Bronchial epithelial cell (primary cell): Measurements from ENCODE around the gene OTULINL. TPM values are rescaled to one million over a fixed set of nuclear protein-coding genes. Genes with fewer than 3 reads are reported as not detected.

Experiments
- DNase-seq: peaks from one replicate; pipeline ENCODE4 v3.0.0-alpha.2; 2010; ENCODE audit warnings: low read depth
- FAIRE-seq: peaks from 2 replicates; lab custom pipeline; 2011; peaks lifted over from hg19 to GRCh38; lab: Jason Lieb, UNC
- H3K27me3 ChIP-seq: 2 replicates; pipeline ENCODE4 v1.5.1; 2011; ENCODE audit warnings: low read length; ENCODE audit not compliant: control insufficient read depth, insufficient read depth
- H3K36me3 ChIP-seq: 2 replicates; pipeline ENCODE4 v1.5.1; 2011; ENCODE audit warnings: low read length; ENCODE audit not compliant: control insufficient read depth, insufficient read depth
- H3K4me3 ChIP-seq: 2 replicates; pipeline ENCODE4 v1.5.1; 2011; ENCODE audit warnings: mild to moderate bottlenecking, low read depth, low read length, control low read depth
- total RNA-seq: library from RNA; depleted of rRNA; stranded (reverse); fragments of >200 nt; gene quantifications from 2 replicates; pipeline ENCODE4 v1.2.1, GENCODE V29; 2014
- TF ChIP-seq, protein P1 (sequence below): IDR thresholded peaks from 2 replicates; pipeline ENCODE4 v1.5.1; 2011; ENCODE audit warnings: mild to moderate bottlenecking, moderate library complexity, low read length, control low read depth, inconsistent platforms; ENCODE audit not compliant: insufficient read depth, severe bottlenecking

OTULINL gene
- total RNA-seq, 1 donor from 2014 or later: 0.79 TPM

- no peaks in the 10 kb centered on the region for H3K36me3 ChIP-seq
- no peak overlapping the region for H3K4me3 ChIP-seq
- no peak for DNase-seq
- peaks cover under 1% of the 10 kb centered on the region for H3K27me3 ChIP-seq
- TF ChIP-seq, protein P1, sequence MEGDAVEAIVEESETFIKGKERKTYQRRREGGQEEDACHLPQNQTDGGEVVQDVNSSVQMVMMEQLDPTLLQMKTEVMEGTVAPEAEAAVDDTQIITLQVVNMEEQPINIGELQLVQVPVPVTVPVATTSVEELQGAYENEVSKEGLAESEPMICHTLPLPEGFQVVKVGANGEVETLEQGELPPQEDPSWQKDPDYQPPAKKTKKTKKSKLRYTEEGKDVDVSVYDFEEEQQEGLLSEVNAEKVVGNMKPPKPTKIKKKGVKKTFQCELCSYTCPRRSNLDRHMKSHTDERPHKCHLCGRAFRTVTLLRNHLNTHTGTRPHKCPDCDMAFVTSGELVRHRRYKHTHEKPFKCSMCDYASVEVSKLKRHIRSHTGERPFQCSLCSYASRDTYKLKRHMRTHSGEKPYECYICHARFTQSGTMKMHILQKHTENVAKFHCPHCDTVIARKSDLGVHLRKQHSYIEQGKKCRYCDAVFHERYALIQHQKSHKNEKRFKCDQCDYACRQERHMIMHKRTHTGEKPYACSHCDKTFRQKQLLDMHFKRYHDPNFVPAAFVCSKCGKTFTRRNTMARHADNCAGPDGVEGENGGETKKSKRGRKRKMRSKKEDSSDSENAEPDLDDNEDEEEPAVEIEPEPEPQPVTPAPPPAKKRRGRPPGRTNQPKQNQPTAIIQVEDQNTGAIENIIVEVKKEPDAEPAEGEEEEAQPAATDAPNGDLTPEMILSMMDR: no peak
- no peak for FAIRE-seq
Observed at GRCh38 chr5:14603141-14603540, 21.5 kb downstream of the OTULINL start.

DNA sequence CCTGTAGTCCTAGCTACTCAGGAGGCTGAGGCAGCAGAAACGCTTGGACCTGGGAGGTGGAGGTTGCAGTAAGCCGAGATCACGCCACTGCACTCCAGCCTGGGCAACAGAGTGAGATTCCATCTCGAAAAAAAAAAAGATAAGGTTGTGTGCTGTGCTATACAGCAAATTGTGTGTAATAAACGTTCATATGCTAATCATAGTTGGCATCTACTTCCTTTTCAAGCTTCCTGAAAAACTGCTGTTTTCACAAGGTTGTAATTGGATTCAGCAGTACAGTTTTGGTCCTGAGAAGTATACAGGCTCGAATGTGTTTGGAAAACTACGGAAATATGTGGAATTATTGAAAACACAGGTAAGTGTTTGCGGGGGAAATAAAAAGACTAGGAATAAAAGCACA is 25.5 kb downstream of the OTULINL start:
- DNase-seq (no peak), FAIRE-seq (no peak)
- no peaks in the 10 kb centered on the region for H3K27me3 ChIP-seq
- H3K36me3 ChIP-seq: no peaks in the 10 kb centered on the region
- TF ChIP-seq, protein P1: no peak
- no peak overlapping the region for H3K4me3 ChIP-seq

DNA sequence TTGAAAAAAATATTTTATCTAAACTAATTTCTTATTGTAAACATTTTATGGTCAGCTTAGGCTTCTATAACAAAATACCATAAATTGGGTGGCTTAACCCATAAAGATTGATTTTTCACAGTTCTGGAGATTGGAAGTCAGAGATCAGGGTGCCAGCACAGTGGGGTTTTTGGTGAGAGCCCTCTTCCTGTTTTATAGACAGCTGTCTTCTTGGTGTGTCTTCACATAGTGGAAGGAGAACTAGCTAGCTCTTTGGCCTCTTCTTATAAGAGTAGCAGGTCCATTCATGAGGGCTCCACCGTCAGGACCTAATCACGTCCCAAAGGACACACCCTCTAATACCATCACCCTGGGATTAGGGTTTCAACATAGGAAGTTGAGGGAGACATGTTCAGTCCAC is 26.6 kb downstream of the OTULINL start:
- FAIRE-seq (no peak), DNase-seq (no peak)
- Histone ChIP-seq H3K4me3 (no peak overlapping the region), H3K36me3 (no peaks in the 10 kb centered on the region), H3K27me3 (no peaks in the 10 kb centered on the region)
- TF ChIP-seq, protein P1: no peak

DNA sequence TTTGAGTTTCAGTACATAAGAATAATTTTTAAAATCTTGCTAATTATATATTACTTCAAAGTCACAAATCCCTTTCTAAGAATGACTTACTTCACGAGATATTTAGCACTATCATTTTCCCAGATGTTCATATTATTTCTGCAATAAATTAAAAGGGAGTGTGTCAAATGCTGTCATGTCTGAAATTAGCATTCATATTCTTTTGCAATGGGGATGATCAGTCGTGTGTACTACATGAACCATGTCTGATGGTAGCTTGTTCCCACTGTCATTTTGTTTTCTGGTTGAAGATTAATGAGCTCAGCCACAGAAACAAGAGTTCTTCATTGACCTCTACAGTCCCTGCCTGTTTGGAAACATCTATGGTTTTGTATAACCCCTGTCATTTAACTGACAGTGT is 30.1 kb downstream of the OTULINL start:
- no peaks in the 10 kb centered on the region for H3K27me3 ChIP-seq
- H3K36me3 ChIP-seq: no peaks in the 10 kb centered on the region
- no peak for DNase-seq
- TF ChIP-seq, protein P1: no peak
- FAIRE-seq: no peak
- no peak overlapping the region for H3K4me3 ChIP-seq

- TF ChIP-seq, protein P1: no peak
- FAIRE-seq (peak; percentile 40), DNase-seq (no peak)
- Histone ChIP-seq H3K36me3 (no peaks in the 10 kb centered on the region), H3K27me3 (peaks cover 3% of the 10 kb centered on the region), H3K4me3 (no peak overlapping the region)
Observed at GRCh38 chr5:14614490-14614889, 32.9 kb downstream of the OTULINL start.

DNA sequence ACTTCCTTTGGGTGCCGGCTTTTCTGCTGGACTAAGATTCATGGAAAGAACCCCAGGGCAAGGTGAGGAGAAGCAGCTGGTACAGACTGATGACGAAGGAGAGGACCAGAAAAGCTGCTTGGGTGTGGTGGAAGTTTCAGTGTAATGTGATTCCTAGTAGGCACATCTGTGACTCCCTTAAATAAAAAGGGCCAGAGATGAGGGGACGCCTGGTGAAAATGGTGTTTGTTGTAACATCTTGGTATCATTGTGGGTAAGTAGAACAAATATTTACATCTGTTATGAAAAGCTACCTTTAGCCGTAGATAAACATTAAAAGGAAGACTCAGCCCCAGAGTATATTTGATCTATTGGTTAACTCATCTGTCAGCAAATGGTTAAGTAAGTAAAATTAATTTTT is 33.8 kb downstream of the OTULINL start:
- no peak for FAIRE-seq
- H3K36me3 ChIP-seq: no peaks in the 10 kb centered on the region

More for the DNA sequence above, 33.8 kb downstream of the OTULINL start:
- TF ChIP-seq, protein P1: no peak
- DNase-seq: no peak
- Histone ChIP-seq H3K27me3 (peaks cover 3% of the 10 kb centered on the region), H3K4me3 (no peak overlapping the region)
